ENCODE measurements around the gene TRAIP.

The TRAIP gene

DNA sequence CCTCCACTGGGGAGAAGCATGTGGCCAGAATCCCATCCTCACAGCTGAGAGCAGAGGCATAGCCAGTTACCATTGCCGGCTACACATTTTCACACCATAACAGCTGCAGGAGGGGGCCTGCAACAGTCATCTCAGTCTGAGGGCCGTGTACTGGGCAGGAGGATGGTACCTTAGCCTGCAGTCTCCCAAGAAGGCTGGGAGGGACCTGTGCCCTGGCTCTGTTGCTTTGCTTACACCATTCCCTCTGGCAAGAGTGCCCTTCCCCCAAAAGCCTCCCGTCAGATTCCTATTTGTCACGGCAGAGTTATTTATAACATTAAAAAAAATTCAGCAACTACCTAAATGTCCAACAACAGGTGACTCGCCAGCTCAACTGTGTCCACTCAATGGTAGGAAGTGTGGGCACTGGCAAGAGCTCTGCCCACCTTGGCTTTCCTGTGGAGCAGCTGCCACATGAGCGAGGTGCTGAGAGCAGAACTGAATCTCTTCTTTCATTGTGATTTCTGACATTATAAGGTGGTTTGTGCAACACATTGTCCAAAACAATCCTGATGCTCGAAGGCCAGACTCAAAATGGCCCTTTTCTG lies 8.9 kb upstream of the TRAIP start:
- DNase-seq (ENCODE audit: insufficient read length, low spot score) (no peak), FAIRE-seq (no peak)
- TF ChIP-seq, protein P1, sequence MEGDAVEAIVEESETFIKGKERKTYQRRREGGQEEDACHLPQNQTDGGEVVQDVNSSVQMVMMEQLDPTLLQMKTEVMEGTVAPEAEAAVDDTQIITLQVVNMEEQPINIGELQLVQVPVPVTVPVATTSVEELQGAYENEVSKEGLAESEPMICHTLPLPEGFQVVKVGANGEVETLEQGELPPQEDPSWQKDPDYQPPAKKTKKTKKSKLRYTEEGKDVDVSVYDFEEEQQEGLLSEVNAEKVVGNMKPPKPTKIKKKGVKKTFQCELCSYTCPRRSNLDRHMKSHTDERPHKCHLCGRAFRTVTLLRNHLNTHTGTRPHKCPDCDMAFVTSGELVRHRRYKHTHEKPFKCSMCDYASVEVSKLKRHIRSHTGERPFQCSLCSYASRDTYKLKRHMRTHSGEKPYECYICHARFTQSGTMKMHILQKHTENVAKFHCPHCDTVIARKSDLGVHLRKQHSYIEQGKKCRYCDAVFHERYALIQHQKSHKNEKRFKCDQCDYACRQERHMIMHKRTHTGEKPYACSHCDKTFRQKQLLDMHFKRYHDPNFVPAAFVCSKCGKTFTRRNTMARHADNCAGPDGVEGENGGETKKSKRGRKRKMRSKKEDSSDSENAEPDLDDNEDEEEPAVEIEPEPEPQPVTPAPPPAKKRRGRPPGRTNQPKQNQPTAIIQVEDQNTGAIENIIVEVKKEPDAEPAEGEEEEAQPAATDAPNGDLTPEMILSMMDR (IDR thresholded peaks at IDR 0.05; ENCODE audit: insufficient read depth, missing control alignments), result no peak

DNA sequence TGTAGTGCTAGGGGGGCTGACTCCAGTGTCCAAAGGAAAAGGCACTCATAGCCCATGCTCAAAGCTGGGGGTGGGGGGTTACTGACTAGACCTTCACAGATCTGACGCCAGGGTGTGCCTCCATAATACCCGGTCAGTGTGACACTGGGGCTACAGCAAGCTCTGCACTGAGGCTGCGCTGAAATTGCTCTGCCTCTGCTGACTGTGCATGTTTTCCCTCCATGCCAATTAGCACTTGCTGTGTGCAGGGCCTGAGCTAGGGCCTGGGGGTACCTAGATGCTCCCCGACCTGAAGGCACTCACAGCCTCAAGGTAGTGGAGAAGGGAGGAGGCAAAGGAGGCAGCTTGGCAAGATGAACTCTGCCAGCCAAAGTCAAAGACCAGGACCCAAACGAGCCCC lies 8.1 kb upstream of the TRAIP start:
- FAIRE-seq (no peak), DNase-seq (ENCODE audit: insufficient read length, low spot score) (no peak)
- TF ChIP-seq, protein P1 (IDR thresholded peaks at IDR 0.05; ENCODE audit: insufficient read depth, missing control alignments), result no peak

DNA sequence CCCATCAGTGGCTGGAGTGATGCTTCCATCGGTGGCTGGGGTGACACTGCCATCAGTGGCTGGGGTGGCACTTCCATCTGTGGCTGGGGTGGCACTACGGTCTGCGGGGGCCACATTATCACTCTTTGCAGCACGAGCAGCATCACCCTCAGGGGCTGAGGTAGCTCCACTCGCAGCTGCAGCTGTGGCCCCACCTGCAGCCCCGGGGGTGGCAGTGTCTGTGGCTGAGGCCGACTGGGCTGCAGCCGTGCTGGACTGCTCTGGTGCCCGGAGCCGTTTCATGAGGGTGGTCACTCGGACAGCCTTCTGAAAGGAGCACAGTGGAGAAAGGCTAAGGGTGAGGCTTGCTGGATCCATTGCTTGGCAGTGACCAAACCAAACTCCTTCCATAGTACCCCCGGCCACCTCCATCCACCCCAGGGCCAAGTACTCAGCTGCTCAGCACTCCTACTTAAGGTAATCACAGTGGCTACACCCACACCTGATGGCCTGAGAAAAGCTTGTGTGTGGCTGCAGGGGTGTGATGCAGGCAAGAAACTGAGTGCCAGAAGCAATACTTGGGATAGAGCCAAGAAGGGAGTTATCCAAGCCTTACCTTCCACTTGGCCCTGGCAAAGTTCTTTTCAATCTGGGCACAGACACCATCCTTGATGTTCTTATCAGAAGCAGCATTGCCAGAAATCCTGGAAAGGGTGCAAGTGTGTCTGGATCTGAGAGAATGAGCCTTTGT lies 3.4 kb upstream of the TRAIP start:
- no peak for DNase-seq (ENCODE audit: insufficient read length, low spot score)
- no peak for FAIRE-seq
- TF ChIP-seq, protein P1 (IDR thresholded peaks at IDR 0.05; ENCODE audit: insufficient read depth, missing control alignments), result no peak

DNA sequence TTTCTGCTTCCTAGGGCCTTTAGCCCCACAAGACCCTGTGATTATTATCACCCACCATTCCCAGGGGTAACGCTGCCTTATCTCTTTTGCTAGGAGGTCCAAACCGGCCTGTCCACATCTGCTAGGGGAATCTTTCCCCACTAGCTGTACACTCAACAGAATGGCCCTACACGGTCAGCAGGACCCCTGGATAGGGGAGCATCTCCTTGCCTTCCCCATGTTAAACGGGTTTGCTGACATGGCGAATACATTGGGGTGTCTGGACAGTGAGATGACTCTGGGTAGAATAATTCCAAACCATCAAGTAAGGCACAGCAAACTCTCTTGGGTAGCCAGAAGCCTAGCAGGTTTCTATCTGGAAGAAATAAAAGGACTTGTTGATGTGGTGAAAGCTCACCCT lies 702 bp downstream of the TRAIP start:
- DNase-seq (ENCODE audit: insufficient read length, low spot score) (no peak), FAIRE-seq (no peak)
- TF ChIP-seq, protein P1 (IDR thresholded peaks at IDR 0.05; ENCODE audit: insufficient read depth, missing control alignments), result no peak

DNA sequence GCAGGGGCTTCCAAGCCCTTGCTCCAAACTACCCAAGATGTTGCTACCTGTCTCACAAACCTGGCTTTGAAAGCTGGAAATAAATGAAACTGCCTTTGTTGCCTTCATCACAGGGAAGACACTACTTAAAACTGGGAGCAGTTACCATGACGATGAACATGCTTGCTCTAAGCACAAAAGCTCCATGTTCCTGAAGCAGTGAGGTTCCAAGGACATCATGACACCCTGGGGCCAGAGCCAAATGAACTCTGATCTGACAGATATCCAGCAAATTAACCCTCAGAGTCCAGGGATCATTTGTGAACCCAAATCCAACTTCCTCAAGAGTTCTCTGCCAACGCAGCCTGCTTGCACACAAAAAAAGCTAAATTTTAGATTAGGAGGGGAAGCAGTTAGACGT lies 10.7 kb downstream of the TRAIP start:
- no peak for FAIRE-seq
- no peak for DNase-seq (ENCODE audit: insufficient read length, low spot score)
- TF ChIP-seq, protein P1 (IDR thresholded peaks at IDR 0.05; ENCODE audit: insufficient read depth, missing control alignments), result no peak

DNA sequence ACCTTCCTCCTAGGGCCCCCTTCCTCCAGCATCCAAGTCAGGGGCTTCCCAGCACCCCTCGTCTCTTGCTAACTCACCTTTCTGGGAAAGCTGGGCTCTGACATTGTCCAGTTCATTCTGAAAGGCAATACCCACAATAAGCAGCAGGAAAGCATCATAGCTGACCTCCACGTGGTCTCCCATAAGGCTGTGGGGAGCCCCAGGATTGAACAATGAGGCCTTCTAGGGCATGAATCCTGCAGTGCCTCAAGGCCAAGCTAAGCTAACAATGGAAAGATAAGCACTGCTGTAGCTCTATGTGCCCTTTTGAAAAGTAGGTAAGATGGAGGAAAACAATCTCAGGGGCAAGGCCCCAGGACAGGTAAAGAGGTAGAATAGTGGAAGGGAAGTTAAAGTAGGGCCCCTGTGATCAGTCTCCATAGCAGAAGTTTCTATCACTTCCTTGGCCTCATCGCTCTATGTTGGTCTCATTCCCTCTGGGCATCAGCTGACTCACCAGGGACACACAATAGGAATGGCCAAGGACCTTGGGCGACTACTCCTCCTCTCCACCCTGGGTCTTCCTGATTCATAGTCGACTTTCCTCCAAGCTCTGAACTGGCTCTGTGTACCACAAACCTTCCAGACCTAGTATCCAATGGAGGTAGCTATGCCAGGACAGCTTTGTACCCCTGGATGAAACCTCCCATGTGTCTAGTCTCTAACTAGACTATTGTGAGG lies 11.7 kb downstream of the TRAIP start:
- TF ChIP-seq, protein P1 (IDR thresholded peaks at IDR 0.05; ENCODE audit: insufficient read depth, missing control alignments), result no peak
- DNase-seq (ENCODE audit: insufficient read length, low spot score) (no peak), FAIRE-seq (no peak)
